Parathyroid adenoma (tissue), 2 donors: ENCODE results near the gene SLA2.
"Not testable (repeated sequence)": the region's sequence is repeated elsewhere in the genome, so short reads cannot be mapped to it uniquely, and the experiment has no call there.

Experiments used
- H2AFZ ChIP-seq: fragments of 300-600 bp; sonication (generic); one replicate; pipeline ENCODE4 v1.7.0; 2017; ENCODE audit warnings: antibody characterized with exemption, mild to moderate bottlenecking
- H3K27ac ChIP-seq: fragments of 300-600 bp; sonication (generic); one replicate; pipeline ENCODE4 v1.7.0; 2017
- H3K27me3 ChIP-seq: fragments of 300-600 bp; sonication (generic); one replicate; pipeline ENCODE4 v1.7.0; 2017; ENCODE audit warnings: low read length; ENCODE audit not compliant: control insufficient read depth, insufficient read depth
- H3K36me3 ChIP-seq: fragments of 300-600 bp; sonication (generic); one replicate; pipeline ENCODE4 v1.7.0; 2017; ENCODE audit warnings: low read length; ENCODE audit not compliant: control insufficient read depth, insufficient read depth
- H3K4me1 ChIP-seq: fragments of 300-600 bp; sonication (generic); one replicate; pipeline ENCODE4 v1.7.0; 2017; ENCODE audit warnings: control low read depth
- H3K4me2 ChIP-seq: fragments of 300-600 bp; sonication (generic); one replicate; pipeline ENCODE4 v1.7.0; 2017; ENCODE audit warnings: low read length
- H3K4me3 ChIP-seq: fragments of 300-600 bp; sonication (generic); one replicate; pipeline ENCODE4 v1.7.0; 2017; ENCODE audit warnings: low read depth, low read length
- H3K79me2 ChIP-seq: fragments of 300-600 bp; sonication (generic); one replicate; pipeline ENCODE4 v1.7.0; 2017; ENCODE audit warnings: control low read depth
- H3K9ac ChIP-seq: fragments of 300-600 bp; sonication (generic); one replicate; pipeline ENCODE4 v1.7.0; 2017; ENCODE audit warnings: mild to moderate bottlenecking
- H3K9me3 ChIP-seq: fragments of 300-600 bp; sonication (generic); one replicate; pipeline ENCODE4 v1.7.0; 2017; ENCODE audit warnings: low read length; ENCODE audit not compliant: control insufficient read depth
- CTCF ChIP-seq: fragments of 300-600 bp; sonication (generic); IDR thresholded peaks from one replicate; pipeline ENCODE4 v1.7.0; 2017; ENCODE audit warnings: antibody characterized with exemption, mild to moderate bottlenecking
- donor health status: primary hyperparathyroidism.

Gene SLA2

GRCh38 chr20:36645998-36646397, at the start of gene SLA2:
Gene SLA2, minus strand, starts transcription at chr20:36646196. Its CDS starts 4,861 bp downstream, at chr20:36641335.
- Histone ChIP-seq H3K9me3 (no peaks in the 10 kb centered on the region), H3K27ac (no peak within 1 kb of the TSS), H3K79me2 (no peaks in the 10 kb centered on the region), H3K4me3 (no peak within 1 kb of the TSS), H3K4me1 (no peaks in the 10 kb centered on the region), H3K27me3 (no peaks in the 10 kb centered on the region), H2AFZ (no peak within 1 kb of the TSS), H3K36me3 (no peaks in the 10 kb centered on the region), H3K9ac (no peak within 1 kb of the TSS), H3K4me2 (no peak within 1 kb of the TSS)
- no peak for TF ChIP-seq CTCF

DNA sequence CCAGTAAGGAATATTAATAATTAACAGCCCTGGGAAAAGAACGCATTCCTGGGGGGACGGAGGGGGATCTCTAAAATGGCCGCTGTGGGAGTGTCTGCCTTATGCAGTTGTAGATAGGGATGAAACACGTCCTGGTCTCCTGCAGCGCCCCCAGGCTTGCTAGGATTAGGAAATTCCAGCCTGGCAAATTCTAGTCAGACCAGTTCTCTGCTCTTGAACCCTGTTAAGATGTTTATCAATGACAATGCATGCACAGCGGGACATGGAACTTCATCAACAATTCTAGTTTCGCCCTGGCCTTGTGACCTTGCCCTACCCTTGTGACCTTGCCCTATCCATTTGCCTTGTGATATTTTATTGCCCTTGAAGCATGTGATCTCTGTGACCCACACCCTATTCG, 49.5 kb upstream of the SLA2 start:
- H3K79me2 ChIP-seq, H2AFZ ChIP-seq, H3K4me1 ChIP-seq, H3K36me3 ChIP-seq, H3K9me3 ChIP-seq, H3K4me2 ChIP-seq, H3K27me3 ChIP-seq, H3K27ac ChIP-seq, H3K9ac ChIP-seq, H3K4me3 ChIP-seq: not testable (repeated sequence)

DNA sequence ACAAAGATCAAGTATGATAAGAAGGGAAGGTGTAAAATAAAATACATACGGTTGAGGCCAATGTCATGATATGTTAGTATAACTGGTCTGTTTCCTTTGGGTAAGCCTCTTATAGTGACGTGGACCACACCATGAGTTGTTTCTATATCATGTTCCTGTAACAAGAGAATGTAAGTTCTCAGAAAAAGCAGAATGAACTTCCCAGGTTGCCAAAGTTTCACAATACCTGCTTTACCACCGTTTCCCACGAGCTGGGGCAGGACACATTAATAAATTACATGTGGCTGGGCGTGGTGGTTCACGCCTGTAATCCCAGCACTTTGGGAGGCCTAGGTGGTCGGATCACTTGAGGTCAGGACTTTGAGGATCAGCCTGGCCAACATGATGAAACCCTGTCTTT, 42.6 kb upstream of the SLA2 start:
- Histone ChIP-seq H3K79me2 (no peaks in the 10 kb centered on the region), H3K4me2 (no peak overlapping the region)

DNA sequence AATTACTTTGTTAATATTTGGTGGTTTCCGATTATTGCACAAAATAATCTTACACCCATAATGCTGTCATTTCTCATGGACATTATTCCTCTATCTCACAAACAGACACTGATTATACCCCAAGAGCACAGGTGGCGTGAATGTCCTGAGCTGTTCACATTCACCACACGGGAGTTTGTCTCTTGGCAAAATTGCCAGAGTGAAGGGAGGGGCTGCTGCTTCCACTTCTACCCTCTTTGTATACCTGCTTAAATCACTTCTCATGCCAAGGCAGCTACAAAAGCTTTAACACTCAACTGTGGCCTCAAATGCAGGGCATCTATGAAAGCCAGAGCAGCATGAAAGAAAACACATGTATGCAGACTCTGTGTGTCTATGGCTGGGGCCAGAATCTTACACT, 41.9 kb upstream of the SLA2 start:
- Histone ChIP-seq H3K4me3 (no peak overlapping the region), H2AFZ (no peak overlapping the region), H3K9me3 (no peaks in the 10 kb centered on the region), H3K79me2 (no peaks in the 10 kb centered on the region), H3K4me1 (no peaks in the 10 kb centered on the region), H3K27ac (no peak overlapping the region), H3K36me3 (no peaks in the 10 kb centered on the region), H3K27me3 (no peaks in the 10 kb centered on the region), H3K9ac (no peak overlapping the region), H3K4me2 (no peak overlapping the region)
- no peak for TF ChIP-seq CTCF

More for the DNA sequence above, 42.6 kb upstream of the SLA2 start:
- Histone ChIP-seq H3K9me3 (no peaks in the 10 kb centered on the region), H3K4me3 (no peak overlapping the region), H3K9ac (no peak overlapping the region), H2AFZ (no peak overlapping the region), H3K4me1 (no peaks in the 10 kb centered on the region), H3K27me3 (no peaks in the 10 kb centered on the region), H3K36me3 (no peaks in the 10 kb centered on the region), H3K27ac (no peak overlapping the region)
- TF ChIP-seq CTCF: no peak

- H3K36me3 ChIP-seq: no peaks in the 10 kb centered on the region
- no peak overlapping the region for H3K9ac ChIP-seq
- no peaks in the 10 kb centered on the region for H3K79me2 ChIP-seq
- H3K27me3 ChIP-seq: no peaks in the 10 kb centered on the region
- no peak overlapping the region for H2AFZ ChIP-seq
- no peaks in the 10 kb centered on the region for H3K9me3 ChIP-seq
- H3K4me1 ChIP-seq: no peaks in the 10 kb centered on the region
- no peak overlapping the region for H3K27ac ChIP-seq
- no peak overlapping the region for H3K4me2 ChIP-seq
- TF ChIP-seq CTCF: no peak
- no peak overlapping the region for H3K4me3 ChIP-seq
Measured at GRCh38 chr20:36686944-36687343, 40.9 kb upstream of the SLA2 start.
